ENCODE results near the gene HIBCH. TPM values are rescaled to one million over a fixed set of nuclear protein-coding genes. Genes with fewer than 3 reads are reported as not detected.
"Not testable (repeated sequence)": the region's sequence is repeated elsewhere in the genome, so short reads cannot be mapped to it uniquely, and the experiment has no call there.

HIBCH gene
- total and polyA plus RNA-seq, 2 donors = 18.7 to 31.3 TPM

DNA sequence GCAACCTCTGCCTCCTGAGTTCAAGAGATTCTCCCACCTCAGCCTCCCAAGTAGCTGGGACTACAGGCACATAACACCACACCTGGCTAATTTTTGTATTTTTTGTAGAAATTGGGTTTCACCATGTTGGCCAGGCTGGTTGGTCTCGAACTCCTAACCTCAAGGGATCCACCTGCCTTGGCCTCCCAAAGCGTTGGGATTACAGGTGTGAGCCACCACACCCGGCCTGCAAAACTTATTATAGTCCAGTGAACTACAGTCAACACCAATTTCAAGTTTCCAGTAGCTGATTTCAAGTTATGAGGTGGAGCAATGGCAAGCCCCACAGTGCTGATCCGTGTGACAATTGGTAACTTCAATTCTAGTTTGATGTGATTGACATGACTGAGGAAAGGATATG, 16.0 kb upstream of the HIBCH start:
- not testable (repeated sequence) for H3K4me3 ChIP-seq (ENCODE audit: low read length in 2 of 2); DNase-seq (ENCODE audit: low read depth in 6 of 9, low spot score in 9 of 9); H3K9me3 ChIP-seq (ENCODE audit: control insufficient read depth in 2 of 2, insufficient read depth in 1 of 2, low read length in 1 of 2); H3K36me3 ChIP-seq (ENCODE audit: control insufficient read depth in 2 of 2, insufficient read depth in 2 of 2, low read length in 1 of 2); H3K27me3 ChIP-seq (ENCODE audit: control insufficient read depth in 2 of 2, insufficient read depth in 1 of 2, low read length in 1 of 2); H3K4me1 ChIP-seq (ENCODE audit: control insufficient read depth in 2 of 2, insufficient read depth in 2 of 2, low read length in 2 of 2); H3K27ac ChIP-seq (ENCODE audit: low read depth in 1 of 2, low read length in 1 of 2)
- WGBS = 98% methylated on average over 4 of the region's 4 CpGs

- Histone ChIP-seq H3K27me3 (ENCODE audit: control insufficient read depth in 2 of 2, insufficient read depth in 1 of 2, low read length in 1 of 2) (no peaks in the 10 kb centered on the region), H3K27ac (ENCODE audit: low read depth in 1 of 2, low read length in 1 of 2) (no peak overlapping the region)
Measured at GRCh38 chr2:190335225-190335559, 15.6 kb upstream of the HIBCH start.

DNA sequence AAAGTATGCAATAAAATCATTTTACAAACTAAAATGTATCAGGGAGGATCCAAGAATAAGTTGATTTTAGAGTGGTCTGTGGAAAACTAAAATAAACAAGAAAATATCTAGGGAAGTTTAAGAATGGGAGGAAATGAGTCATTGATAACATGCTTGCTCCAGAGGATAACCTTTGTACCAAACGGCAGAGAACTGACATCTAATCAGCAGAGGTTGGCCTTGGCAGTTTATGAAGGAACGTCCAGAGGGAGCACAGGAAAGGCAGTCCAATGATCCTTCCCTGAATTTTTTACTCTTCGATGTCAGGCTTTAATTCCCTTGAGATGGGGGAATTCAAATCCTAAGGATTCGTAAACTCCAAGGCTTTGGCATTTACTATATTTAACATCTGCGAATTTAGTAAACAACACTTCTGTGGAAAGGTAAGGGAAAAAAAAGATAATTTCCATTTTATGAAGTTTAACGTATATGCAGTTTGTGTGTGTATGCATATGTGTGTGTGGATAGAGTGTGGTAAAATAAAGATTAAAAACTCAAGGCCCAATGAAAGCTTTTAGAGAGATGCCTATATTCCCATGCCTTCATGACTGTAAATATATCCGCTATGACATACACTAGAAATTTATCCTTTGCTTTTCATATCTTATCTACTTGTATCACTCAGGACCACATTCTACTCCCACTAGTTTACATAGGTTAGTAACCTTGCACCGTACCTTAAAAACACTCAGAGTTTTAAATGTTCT, 15.0 kb upstream of the HIBCH start:
- Histone ChIP-seq H3K9me3 (ENCODE audit: control insufficient read depth in 2 of 2, insufficient read depth in 1 of 2, low read length in 1 of 2) (no peaks in the 10 kb centered on the region), H3K4me1 (ENCODE audit: control insufficient read depth in 2 of 2, insufficient read depth in 2 of 2, low read length in 2 of 2) (no peaks in the 10 kb centered on the region), H3K4me3 (ENCODE audit: low read length in 2 of 2) (no peak overlapping the region), H3K36me3 (ENCODE audit: control insufficient read depth in 2 of 2, insufficient read depth in 2 of 2, low read length in 1 of 2) (no peaks in the 10 kb centered on the region), H3K27ac (ENCODE audit: low read depth in 1 of 2, low read length in 1 of 2) (no peak overlapping the region), H3K27me3 (ENCODE audit: control insufficient read depth in 2 of 2, insufficient read depth in 1 of 2, low read length in 1 of 2) (no peaks in the 10 kb centered on the region)
- no peak for DNase-seq (ENCODE audit: low read depth in 6 of 9, low spot score in 9 of 9)
- WGBS = 81% methylated on average over 8 of the region's 8 CpGs

More at GRCh38 chr2:190335225-190335559, 15.6 kb upstream of the HIBCH start:
- Histone ChIP-seq H3K4me3 (ENCODE audit: low read length in 2 of 2) (no peak overlapping the region), H3K9me3 (ENCODE audit: control insufficient read depth in 2 of 2, insufficient read depth in 1 of 2, low read length in 1 of 2) (no peaks in the 10 kb centered on the region), H3K4me1 (ENCODE audit: control insufficient read depth in 2 of 2, insufficient read depth in 2 of 2, low read length in 2 of 2) (no peaks in the 10 kb centered on the region), H3K36me3 (ENCODE audit: control insufficient read depth in 2 of 2, insufficient read depth in 2 of 2, low read length in 1 of 2) (no peaks in the 10 kb centered on the region)
- DNase-seq (ENCODE audit: low read depth in 6 of 9, low spot score in 9 of 9) = no peak

GRCh38 chr2:190333928-190334327, 14.3 kb upstream of the HIBCH start:
- no peaks in the 10 kb centered on the region for H3K36me3 ChIP-seq (ENCODE audit: control insufficient read depth in 2 of 2, insufficient read depth in 2 of 2, low read length in 1 of 2)
- no peak overlapping the region for H3K4me3 ChIP-seq (ENCODE audit: low read length in 2 of 2)
- no peaks in the 10 kb centered on the region for H3K4me1 ChIP-seq (ENCODE audit: control insufficient read depth in 2 of 2, insufficient read depth in 2 of 2, low read length in 2 of 2)
- no peaks in the 10 kb centered on the region for H3K9me3 ChIP-seq (ENCODE audit: control insufficient read depth in 2 of 2, insufficient read depth in 1 of 2, low read length in 1 of 2)
- H3K27ac ChIP-seq (ENCODE audit: low read depth in 1 of 2, low read length in 1 of 2) = no peak overlapping the region
- 98% methylated on average over 2 of the region's 2 CpGs for WGBS
- no peaks in the 10 kb centered on the region for H3K27me3 ChIP-seq (ENCODE audit: control insufficient read depth in 2 of 2, insufficient read depth in 1 of 2, low read length in 1 of 2)
- no peak for DNase-seq (ENCODE audit: low read depth in 6 of 9, low spot score in 9 of 9)

DNA sequence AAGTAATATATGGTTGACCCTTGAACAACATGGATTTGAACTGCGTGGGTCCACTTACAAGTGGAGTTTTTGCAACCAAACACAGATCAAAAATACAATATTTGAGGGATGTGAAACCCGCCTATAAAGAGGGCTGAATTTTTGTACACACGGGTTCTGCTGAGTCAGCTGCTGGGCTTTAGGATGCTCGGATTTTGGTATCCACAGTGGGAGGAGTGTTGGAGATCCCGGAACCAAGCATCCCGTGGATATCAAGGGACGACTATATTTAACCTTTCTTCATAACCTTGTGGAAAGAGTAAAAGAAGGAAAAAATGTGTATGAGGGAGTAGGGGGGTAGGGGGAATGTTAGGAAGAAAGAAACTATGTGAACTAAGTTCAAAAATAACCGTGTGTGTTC, 13.8 kb upstream of the HIBCH start:
- DNase-seq (ENCODE audit: low read depth in 6 of 9, low spot score in 9 of 9) = no peak
- no peaks in the 10 kb centered on the region for H3K27me3 ChIP-seq (ENCODE audit: control insufficient read depth in 2 of 2, insufficient read depth in 1 of 2, low read length in 1 of 2)
- no peaks in the 10 kb centered on the region for H3K9me3 ChIP-seq (ENCODE audit: control insufficient read depth in 2 of 2, insufficient read depth in 1 of 2, low read length in 1 of 2)
- no peak overlapping the region for H3K27ac ChIP-seq (ENCODE audit: low read depth in 1 of 2, low read length in 1 of 2)
- WGBS = 93% methylated on average over 8 of the region's 8 CpGs
- no peaks in the 10 kb centered on the region for H3K4me1 ChIP-seq (ENCODE audit: control insufficient read depth in 2 of 2, insufficient read depth in 2 of 2, low read length in 2 of 2)
- H3K36me3 ChIP-seq (ENCODE audit: control insufficient read depth in 2 of 2, insufficient read depth in 2 of 2, low read length in 1 of 2) = no peaks in the 10 kb centered on the region
- no peak overlapping the region for H3K4me3 ChIP-seq (ENCODE audit: low read length in 2 of 2)

- Histone ChIP-seq H3K27ac (ENCODE audit: low read depth in 1 of 2, low read length in 1 of 2) (no peak overlapping the region), H3K27me3 (ENCODE audit: control insufficient read depth in 2 of 2, insufficient read depth in 1 of 2, low read length in 1 of 2) (no peaks in the 10 kb centered on the region), H3K9me3 (ENCODE audit: control insufficient read depth in 2 of 2, insufficient read depth in 1 of 2, low read length in 1 of 2) (no peaks in the 10 kb centered on the region), H3K36me3 (ENCODE audit: control insufficient read depth in 2 of 2, insufficient read depth in 2 of 2, low read length in 1 of 2) (no peaks in the 10 kb centered on the region), H3K4me3 (ENCODE audit: low read length in 2 of 2) (no peak overlapping the region), H3K4me1 (ENCODE audit: control insufficient read depth in 2 of 2, insufficient read depth in 2 of 2, low read length in 2 of 2) (no peaks in the 10 kb centered on the region)
- DNase-seq (ENCODE audit: low read depth in 6 of 9, low spot score in 9 of 9) = no peak
- WGBS = over 99% methylated on average over 3 of the region's 3 CpGs
Measured at GRCh38 chr2:190328573-190329147, 9.0 kb upstream of the HIBCH start.

DNA sequence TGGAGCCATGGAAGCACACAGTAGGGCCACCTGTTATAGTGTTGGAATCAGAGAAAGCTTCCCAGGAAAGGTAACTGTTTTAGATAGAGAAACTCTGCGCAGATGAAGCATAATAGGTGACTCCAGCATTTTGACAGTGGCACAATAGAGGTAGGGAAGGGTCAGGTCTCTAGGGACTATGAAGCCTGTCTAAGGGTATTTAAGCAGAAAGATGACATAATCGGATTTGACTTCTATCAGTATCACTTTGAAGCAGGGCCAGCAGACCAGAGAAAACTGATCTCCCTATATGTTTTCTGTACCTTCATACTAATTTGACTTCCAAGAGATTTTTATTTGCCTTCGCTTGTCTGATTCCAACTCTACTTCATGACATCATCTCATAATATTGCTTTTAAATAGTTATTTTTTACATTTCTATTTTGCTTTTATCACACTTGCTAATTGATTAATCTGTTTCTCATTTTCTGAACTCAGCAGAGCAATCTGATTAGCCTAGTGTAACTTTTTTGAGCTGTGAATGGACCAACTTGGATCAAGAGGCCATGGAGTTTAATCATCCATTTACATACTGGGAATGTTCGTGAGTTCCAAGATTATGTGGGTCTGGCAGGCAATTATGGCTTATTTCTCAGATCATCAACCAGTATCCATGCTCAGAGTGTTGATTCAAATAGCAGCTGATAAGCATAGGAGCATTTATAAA, 8.4 kb upstream of the HIBCH start:
- H3K4me1 ChIP-seq (ENCODE audit: control insufficient read depth in 2 of 2, insufficient read depth in 2 of 2, low read length in 2 of 2) = no peaks in the 10 kb centered on the region
- no peak overlapping the region for H3K27ac ChIP-seq (ENCODE audit: low read depth in 1 of 2, low read length in 1 of 2)
- H3K36me3 ChIP-seq (ENCODE audit: control insufficient read depth in 2 of 2, insufficient read depth in 2 of 2, low read length in 1 of 2) = no peaks in the 10 kb centered on the region
- no peak overlapping the region for H3K4me3 ChIP-seq (ENCODE audit: low read length in 2 of 2)
- no peak for DNase-seq (ENCODE audit: low read depth in 6 of 9, low spot score in 9 of 9)
- H3K9me3 ChIP-seq (ENCODE audit: control insufficient read depth in 2 of 2, insufficient read depth in 1 of 2, low read length in 1 of 2) = no peaks in the 10 kb centered on the region
- 95% methylated on average over 4 of the region's 4 CpGs for WGBS
- H3K27me3 ChIP-seq (ENCODE audit: control insufficient read depth in 2 of 2, insufficient read depth in 1 of 2, low read length in 1 of 2) = no peaks in the 10 kb centered on the region

DNA sequence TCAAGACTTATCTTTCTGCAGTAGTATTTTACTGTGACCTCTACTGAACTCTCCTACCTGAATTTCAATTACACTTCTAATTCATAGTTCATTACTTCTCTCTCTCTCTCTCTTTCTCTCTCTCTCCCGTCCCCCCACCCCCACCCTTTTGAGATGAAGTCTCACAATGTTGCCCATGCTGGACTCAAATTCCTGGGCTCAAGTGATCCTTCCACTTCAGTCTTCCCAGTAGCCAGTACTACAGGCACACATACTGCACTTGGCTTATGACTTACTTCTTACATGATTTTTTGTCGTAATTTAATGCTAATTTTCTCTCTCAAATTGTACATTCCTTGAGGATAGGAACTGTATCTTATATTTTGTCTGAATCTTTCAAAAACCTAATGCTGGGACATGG, 6.0 kb upstream of the HIBCH start:
- no peak overlapping the region for H3K27ac ChIP-seq (ENCODE audit: low read depth in 1 of 2, low read length in 1 of 2)
- no peak for DNase-seq (ENCODE audit: low read depth in 6 of 9, low spot score in 9 of 9)
- no peaks in the 10 kb centered on the region for H3K36me3 ChIP-seq (ENCODE audit: control insufficient read depth in 2 of 2, insufficient read depth in 2 of 2, low read length in 1 of 2)
- H3K4me1 ChIP-seq (ENCODE audit: control insufficient read depth in 2 of 2, insufficient read depth in 2 of 2, low read length in 2 of 2) = no peaks in the 10 kb centered on the region
- H3K4me3 ChIP-seq (ENCODE audit: low read length in 2 of 2) = no peak overlapping the region
- 92% methylated on average over 2 of the region's 2 CpGs for WGBS
- no peaks in the 10 kb centered on the region for H3K27me3 ChIP-seq (ENCODE audit: control insufficient read depth in 2 of 2, insufficient read depth in 1 of 2, low read length in 1 of 2)
- no peaks in the 10 kb centered on the region for H3K9me3 ChIP-seq (ENCODE audit: control insufficient read depth in 2 of 2, insufficient read depth in 1 of 2, low read length in 1 of 2)

DNA sequence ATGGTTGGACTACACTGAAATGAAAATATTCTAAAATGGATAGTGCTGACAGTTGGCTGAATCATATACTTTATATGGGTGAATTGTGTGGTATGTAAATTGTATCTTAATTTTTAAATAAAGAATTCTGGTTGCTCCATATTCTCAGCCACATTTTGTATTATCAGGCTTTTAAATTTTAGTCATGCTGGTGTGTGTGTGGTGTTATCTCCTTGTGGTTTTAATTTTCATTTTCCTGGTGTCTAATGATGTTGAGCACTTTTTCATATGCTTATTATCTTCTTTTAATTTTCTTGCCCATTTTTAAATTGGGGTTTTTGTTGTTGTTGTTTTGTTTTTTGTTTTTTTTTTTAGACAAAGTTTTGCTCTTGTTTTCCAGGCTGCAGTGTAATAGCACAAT, 3.8 kb upstream of the HIBCH start:
- Histone ChIP-seq H3K27ac (ENCODE audit: low read depth in 1 of 2, low read length in 1 of 2) (no peak overlapping the region), H3K36me3 (ENCODE audit: control insufficient read depth in 2 of 2, insufficient read depth in 2 of 2, low read length in 1 of 2) (no peaks in the 10 kb centered on the region), H3K27me3 (ENCODE audit: control insufficient read depth in 2 of 2, insufficient read depth in 1 of 2, low read length in 1 of 2) (no peaks in the 10 kb centered on the region), H3K4me3 (ENCODE audit: low read length in 2 of 2) (no peak overlapping the region), H3K4me1 (ENCODE audit: control insufficient read depth in 2 of 2, insufficient read depth in 2 of 2, low read length in 2 of 2) (peaks cover 2 to 10% of the 10 kb centered on the region in 2 donors), H3K9me3 (ENCODE audit: control insufficient read depth in 2 of 2, insufficient read depth in 1 of 2, low read length in 1 of 2) (no peaks in the 10 kb centered on the region)
- DNase-seq (ENCODE audit: low read depth in 6 of 9, low spot score in 9 of 9) = no peak
